ENCODE measurements around the gene GALNT10. TPM values are rescaled to one million over a fixed set of nuclear protein-coding genes. Genes with fewer than 3 reads are reported as not detected.

Gene GALNT10
- total RNA-seq, 4 donors from 2014 or later: 11.6 to 16.3 (median 14.8) TPM

DNA sequence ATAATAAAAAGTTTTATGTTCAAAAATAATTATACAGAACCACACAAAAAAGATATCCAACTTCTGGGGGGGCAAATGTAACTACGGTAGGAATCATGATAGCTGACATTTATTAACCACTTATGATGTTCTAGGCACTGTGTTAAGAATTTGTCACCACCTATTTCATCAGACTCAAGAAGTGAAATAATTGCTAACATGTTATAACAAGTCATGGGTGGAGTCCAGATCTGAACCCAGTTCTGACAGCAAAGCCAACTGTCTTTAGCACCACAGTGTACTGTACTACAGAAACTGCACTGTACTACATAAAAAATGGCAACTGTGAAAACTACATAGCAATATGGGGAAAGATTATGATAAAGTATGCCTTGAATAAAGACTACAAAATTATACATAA, 252.3 kb downstream of the GALNT10 start:
- WGBS: 61% methylated on average over 1 of the region's 1 CpG
- Histone ChIP-seq H3K36me3 (peaks cover 25% of the 10 kb centered on the region), H3K27me3 (no peaks in the 10 kb centered on the region), H3K27ac (no peak overlapping the region), H3K9me3 (no peaks in the 10 kb centered on the region), H3K4me1 (peaks cover 31% of the 10 kb centered on the region), H3K4me3 (no peak overlapping the region)
- no peak for DNase-seq (ENCODE audit: low spot score in 2 of 2)
- TF ChIP-seq POLR2AphosphoS5 (IDR thresholded peaks at IDR 0.05) (no peak), EP300 (IDR thresholded peaks at IDR 0.05) (no peak), POLR2A (IDR thresholded peaks at IDR 0.05) (no peak)
- TF ChIP-seq, protein P1, sequence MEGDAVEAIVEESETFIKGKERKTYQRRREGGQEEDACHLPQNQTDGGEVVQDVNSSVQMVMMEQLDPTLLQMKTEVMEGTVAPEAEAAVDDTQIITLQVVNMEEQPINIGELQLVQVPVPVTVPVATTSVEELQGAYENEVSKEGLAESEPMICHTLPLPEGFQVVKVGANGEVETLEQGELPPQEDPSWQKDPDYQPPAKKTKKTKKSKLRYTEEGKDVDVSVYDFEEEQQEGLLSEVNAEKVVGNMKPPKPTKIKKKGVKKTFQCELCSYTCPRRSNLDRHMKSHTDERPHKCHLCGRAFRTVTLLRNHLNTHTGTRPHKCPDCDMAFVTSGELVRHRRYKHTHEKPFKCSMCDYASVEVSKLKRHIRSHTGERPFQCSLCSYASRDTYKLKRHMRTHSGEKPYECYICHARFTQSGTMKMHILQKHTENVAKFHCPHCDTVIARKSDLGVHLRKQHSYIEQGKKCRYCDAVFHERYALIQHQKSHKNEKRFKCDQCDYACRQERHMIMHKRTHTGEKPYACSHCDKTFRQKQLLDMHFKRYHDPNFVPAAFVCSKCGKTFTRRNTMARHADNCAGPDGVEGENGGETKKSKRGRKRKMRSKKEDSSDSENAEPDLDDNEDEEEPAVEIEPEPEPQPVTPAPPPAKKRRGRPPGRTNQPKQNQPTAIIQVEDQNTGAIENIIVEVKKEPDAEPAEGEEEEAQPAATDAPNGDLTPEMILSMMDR (IDR thresholded peaks at IDR 0.05): no peak

DNA sequence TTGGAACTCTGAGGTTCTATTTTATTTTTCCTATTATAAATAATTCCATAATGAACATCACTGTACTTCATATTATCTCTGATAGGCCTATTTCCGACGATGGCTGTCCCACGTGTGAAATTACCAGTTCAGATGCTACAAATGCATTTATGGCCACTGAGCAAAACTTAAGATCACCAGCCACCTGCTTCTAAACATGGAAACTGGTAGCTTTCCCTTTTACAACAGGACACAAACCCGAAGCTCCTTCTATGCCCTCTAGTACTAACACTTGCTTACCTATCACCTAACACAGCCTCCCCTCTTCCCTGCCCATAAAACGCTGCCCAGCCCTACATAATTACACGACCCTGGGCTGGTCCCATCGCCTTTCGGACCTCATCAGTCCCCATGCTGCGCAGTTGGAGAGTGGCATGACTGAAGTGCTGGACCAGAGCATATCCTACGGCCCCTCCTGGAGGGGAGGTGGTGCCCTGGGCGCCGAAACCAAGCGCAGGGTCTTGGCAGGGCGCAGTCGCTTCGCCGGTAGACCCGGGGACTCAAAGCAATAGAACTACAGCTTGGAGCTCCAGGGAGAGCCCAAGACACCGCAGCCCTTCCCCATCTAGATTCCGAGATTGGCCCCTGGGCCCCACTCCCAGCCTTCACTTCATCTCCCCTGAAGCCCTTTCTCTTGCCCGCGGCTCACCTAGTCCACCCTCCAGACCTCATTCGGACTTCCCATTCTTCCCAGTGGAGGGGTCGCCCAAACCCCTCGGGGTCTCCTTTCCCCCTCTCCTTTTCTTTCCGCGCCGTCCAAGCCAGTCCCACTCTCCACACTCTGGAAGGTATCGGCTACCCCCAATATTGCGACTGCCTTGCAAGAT, 254.3 kb downstream of the GALNT10 start:
- 6% methylated on average over 29 of the region's 30 CpGs for WGBS
- H3K27ac ChIP-seq: peak overlapping the region; percentile 80
- H3K27me3 ChIP-seq: no peaks in the 10 kb centered on the region
- peak overlapping the region; percentile 74 for H3K4me3 ChIP-seq
- peaks cover 8% of the 10 kb centered on the region for H3K36me3 ChIP-seq
- TF ChIP-seq, protein P1 (IDR thresholded peaks at IDR 0.05): no peak
- TF ChIP-seq POLR2AphosphoS5 (IDR thresholded peaks at IDR 0.05) (no peak), EP300 (IDR thresholded peaks at IDR 0.05) (no peak), POLR2A (IDR thresholded peaks at IDR 0.05) (no peak)
- no peak for DNase-seq (ENCODE audit: low spot score in 2 of 2)
- no peaks in the 10 kb centered on the region for H3K9me3 ChIP-seq
- H3K4me1 ChIP-seq: peaks cover 46% of the 10 kb centered on the region

DNA sequence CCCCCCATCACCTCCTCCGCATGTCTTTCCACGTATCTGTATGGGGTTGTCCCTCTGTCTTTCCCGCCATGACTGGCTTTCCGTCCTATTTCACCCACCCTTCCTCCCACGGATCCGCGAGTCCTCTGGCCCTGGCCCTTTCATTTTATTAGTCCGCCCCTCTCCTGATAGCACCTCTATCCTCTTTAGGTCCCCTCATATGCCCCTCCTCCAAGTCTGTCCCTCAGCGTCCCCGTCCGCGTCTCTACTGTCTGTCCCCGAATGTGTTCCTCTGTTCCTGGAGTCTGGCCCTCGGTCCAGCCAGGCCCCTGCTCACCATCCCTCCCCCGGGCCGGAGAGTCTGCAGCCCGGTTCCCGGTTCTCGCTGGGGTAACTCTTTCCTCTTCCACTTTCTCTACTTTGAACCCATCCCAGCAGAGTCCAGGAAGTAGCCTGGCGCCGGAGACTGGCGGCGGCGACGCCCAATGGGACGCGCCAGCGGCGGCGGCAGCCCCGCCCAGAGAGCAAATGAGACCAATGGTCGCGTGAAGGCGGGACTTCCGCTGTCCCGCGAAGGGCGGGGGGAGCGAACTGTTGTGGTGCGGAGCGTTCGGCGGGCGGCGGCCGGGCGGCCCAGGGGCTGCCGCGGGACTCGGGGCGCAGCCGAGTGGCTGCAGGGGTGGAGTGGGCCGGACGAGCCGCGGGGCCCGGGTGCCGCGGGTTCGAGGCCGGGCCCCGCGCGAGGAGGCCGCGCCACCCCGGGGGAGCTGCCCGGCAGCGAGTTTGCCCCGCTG, 255.1 kb downstream of the GALNT10 start, which contains the start of gene SAP30L:
Gene SAP30L (plus strand): TSS at position 576 of the 773 bp plus-strand sequence. CDS start 608 bp downstream, outside the sequence.
- peaks cover 46% of the 10 kb centered on the region for H3K4me1 ChIP-seq
- peak within 1 kb of the TSS; percentile 74 for H3K4me3 ChIP-seq
- TF ChIP-seq POLR2A (IDR thresholded peaks at IDR 0.05) (peak in 1 of 2 donors; percentile 52), EP300 (IDR thresholded peaks at IDR 0.05) (no peak), POLR2AphosphoS5 (IDR thresholded peaks at IDR 0.05) (peak in 2 of 3 donors; percentile 3 to 43)
- TF ChIP-seq, protein P1 (IDR thresholded peaks at IDR 0.05): no peak
- H3K27ac ChIP-seq: peak within 1 kb of the TSS; percentile 80
- H3K9me3 ChIP-seq: no peaks in the 10 kb centered on the region
- WGBS: 0% methylated on average over 29 of the region's 70 CpGs
- H3K36me3 ChIP-seq: peaks cover 5% of the 10 kb centered on the region
- peak; percentile 94 to 96 for DNase-seq (ENCODE audit: low spot score in 2 of 2)
- no peaks in the 10 kb centered on the region for H3K27me3 ChIP-seq

DNA sequence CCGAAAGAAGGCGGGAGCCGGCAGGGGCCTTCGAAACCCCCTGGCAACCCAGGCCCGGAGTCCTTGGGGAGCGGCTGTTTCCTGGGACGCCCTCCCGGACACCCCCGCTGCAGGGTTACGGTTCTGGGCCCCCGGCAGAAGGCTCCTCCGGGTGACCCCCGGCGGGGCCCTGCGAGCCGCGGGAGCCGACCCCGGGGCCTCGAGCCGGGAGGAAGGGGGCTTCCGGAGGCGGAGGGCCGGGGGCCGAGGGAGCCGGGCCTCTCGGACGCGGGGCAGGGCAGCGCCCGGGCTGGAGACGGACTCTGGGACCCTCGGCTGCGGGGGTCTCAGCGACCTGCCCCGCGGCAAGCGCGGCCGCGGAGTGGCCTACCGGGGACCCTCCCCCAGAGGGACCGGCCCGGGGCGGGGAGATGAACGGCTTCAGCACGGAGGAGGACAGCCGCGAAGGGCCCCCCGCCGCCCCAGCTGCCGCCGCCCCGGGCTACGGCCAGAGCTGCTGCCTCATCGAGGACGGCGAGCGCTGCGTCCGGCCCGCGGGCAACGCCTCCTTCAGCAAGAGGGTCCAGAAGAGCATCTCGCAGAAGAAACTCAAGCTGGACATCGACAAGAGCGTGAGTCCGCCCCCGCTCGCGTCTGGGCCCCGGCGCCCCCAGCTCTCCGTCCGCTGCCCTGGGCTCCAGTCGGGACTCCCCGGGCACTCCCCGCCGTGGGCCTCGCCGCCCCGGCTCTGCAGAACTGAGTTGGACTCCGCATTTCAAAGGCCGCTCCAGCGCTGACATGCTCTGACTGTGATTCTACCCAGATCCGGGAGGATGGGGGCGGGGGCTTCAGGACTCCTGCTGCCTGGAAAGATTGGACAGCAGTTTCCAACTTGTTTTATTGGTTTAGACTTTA, 255.9 kb downstream of the GALNT10 start:
- peak overlapping the region; percentile 74 for H3K4me3 ChIP-seq
- H3K27ac ChIP-seq: peak overlapping the region; percentile 80
- TF ChIP-seq EP300 (IDR thresholded peaks at IDR 0.05): no peak
- H3K9me3 ChIP-seq: no peaks in the 10 kb centered on the region
- 0% methylated on average over 6 of the region's 87 CpGs for WGBS
- peaks cover 46% of the 10 kb centered on the region for H3K4me1 ChIP-seq
- H3K27me3 ChIP-seq: no peaks in the 10 kb centered on the region
- DNase-seq (ENCODE audit: low spot score in 2 of 2): peak; percentile 83 to 84
- peaks cover 4% of the 10 kb centered on the region for H3K36me3 ChIP-seq

DNA sequence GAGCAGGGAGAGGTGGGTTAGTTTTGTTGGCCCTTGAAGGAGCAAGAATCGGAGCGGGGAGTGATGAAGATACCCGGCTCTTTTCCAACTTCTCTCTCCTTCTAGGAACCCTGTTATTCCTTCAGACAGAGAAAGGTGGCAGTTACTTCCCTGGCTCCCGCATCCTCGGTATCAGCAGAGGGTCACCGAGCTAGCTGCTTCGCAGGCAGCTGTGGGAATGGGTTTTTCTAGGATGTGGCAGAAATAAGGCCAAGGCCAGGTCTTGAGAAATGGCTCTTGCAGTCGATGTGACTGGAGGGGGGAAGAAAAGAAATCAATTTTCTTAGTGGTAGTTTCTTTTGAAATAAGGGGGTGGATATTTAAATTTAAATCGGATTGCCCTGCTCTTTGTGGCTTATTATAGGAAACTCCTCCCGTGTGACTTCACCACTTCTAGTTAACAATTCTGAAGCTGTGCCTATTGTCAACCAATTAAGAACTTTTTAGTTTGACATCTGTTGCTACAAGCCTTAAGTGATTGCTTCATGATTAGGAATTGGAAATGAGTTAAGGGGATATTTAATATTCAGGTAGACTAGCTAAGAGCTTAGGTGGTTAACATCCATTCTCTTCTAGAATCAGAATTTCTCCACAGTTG, 256.7 kb downstream of the GALNT10 start:
- DNase-seq (ENCODE audit: low spot score in 2 of 2): no peak
- no peak for TF ChIP-seq EP300 (IDR thresholded peaks at IDR 0.05)
- TF ChIP-seq POLR2A (IDR thresholded peaks at IDR 0.05): no peak
- TF ChIP-seq POLR2AphosphoS5 (IDR thresholded peaks at IDR 0.05): no peak
- TF ChIP-seq, protein P1 (IDR thresholded peaks at IDR 0.05): no peak
- H3K27me3 ChIP-seq: no peaks in the 10 kb centered on the region
- H3K9me3 ChIP-seq: no peaks in the 10 kb centered on the region
- peaks cover 12% of the 10 kb centered on the region for H3K36me3 ChIP-seq
- no peak overlapping the region for H3K27ac ChIP-seq
- peak overlapping the region; percentile 74 for H3K4me3 ChIP-seq
- H3K4me1 ChIP-seq: peaks cover 44% of the 10 kb centered on the region
- WGBS: 2% methylated on average over 10 of the region's 10 CpGs

All from suprapubic skin (tissue), 4 donors.